C4-2B (cell line): Measurements from ENCODE around the gene NELFCD.
A peak's percentile ranks its signal among the peaks of the same experiment; 100 is the strongest.

ENCODE experiments used
- H3K27ac ChIP-seq: fragments of 450-650 bp; 2 replicates; pipeline ENCODE4 v1.5.1; 2017
- ZFX ChIP-seq: fragments of 450-650 bp; IDR thresholded peaks from 2 replicates; pipeline ENCODE4 v1.6.1; 2017
- TF ChIP-seq, protein P1 (sequence below): fragments of 450-650 bp; conservative IDR thresholded peaks from 2 replicates; pipeline ENCODE4 v1.5.1; 2017; ENCODE audit warnings: mild to moderate bottlenecking

NELFCD gene

DNA sequence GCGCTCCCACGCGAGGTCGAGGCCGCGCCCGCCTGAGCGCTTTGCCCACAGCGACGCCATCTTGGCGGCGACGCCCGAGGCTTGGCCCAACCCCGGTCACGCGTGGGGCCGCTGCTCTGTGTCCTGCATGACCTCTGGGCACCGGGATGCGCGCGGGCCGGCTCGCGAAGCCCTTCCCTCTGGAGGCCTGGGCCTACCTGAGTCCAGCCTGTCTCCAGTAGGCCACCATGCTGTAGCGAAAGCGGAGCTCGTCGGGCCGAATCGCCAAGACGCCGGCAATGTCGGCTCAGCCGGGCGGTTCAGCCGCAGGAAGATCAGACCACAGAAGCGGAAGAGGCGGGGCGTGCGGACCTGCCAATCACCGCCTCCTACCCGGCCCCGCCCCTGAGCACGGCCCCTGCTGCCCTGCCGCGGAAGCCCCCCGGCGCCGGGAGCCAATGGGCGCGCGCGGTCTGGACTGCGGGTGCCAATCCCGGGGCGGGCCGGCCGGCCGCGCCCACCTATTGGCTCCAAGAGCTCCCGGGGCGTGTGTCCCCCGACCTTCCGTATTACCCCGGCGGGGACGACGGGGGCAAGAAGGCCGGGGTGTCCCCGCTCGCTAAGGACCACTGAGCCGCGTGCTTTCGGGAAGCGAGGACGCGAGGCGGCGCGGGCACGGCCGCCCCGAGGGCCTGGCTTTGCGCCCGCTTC lies 51.1 kb downstream of the NELFCD start, which contains the start of gene ATP5F1E:
Gene ATP5F1E, minus strand, starts transcription at position 313 of the 690 bp plus-strand sequence. Its CDS starts 84 bp downstream, at position 229.
- peak within 1 kb of the TSS; percentile 99 for H3K27ac ChIP-seq
- TF ChIP-seq, protein P1, sequence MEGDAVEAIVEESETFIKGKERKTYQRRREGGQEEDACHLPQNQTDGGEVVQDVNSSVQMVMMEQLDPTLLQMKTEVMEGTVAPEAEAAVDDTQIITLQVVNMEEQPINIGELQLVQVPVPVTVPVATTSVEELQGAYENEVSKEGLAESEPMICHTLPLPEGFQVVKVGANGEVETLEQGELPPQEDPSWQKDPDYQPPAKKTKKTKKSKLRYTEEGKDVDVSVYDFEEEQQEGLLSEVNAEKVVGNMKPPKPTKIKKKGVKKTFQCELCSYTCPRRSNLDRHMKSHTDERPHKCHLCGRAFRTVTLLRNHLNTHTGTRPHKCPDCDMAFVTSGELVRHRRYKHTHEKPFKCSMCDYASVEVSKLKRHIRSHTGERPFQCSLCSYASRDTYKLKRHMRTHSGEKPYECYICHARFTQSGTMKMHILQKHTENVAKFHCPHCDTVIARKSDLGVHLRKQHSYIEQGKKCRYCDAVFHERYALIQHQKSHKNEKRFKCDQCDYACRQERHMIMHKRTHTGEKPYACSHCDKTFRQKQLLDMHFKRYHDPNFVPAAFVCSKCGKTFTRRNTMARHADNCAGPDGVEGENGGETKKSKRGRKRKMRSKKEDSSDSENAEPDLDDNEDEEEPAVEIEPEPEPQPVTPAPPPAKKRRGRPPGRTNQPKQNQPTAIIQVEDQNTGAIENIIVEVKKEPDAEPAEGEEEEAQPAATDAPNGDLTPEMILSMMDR = no peak
- peak; percentile 48; the same call in 1 of the 2 replicates for TF ChIP-seq ZFX

DNA sequence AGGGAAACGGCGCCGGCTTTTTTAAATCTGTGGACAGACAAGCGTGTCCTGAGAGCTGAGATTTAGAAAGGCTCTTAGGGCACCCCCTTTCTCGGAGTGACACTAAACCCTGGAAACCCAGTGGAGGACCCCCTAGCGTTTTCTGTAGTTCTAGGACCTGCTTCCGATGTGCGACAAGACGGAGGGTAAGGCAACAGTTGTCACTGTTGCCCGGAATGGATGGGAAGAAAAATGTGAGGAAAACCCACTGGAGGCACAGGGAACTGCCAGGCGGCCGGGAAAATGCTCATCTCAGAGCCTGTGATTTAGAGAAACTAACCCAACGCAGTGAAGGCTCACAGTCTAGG lies 51.6 kb downstream of the NELFCD start:
- TF ChIP-seq, protein P1 = no peak; the same call in 1 of the 2 replicates
- TF ChIP-seq ZFX = no peak

DNA sequence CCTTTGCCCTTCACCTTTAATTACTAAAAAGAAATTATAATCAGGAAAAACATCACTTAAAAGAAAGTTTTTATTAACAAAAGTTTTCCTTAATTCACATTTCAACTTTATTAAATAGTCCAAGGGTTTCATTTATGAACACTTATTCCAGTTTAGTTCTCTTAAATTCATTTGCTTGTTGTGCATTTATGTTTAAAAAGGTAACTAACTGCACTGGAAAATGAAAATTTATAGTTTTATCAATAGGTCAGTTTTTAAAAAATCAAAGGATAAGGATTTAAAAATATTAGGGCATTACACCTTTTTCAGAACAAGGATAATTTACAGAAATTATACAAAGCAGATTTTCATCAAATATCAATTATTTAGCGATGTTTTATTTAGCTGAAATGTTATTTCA lies 52.0 kb downstream of the NELFCD start:
- H3K27ac ChIP-seq = peak overlapping the region; percentile 99
- TF ChIP-seq, protein P1 = no peak; the same call in 1 of the 2 replicates
- TF ChIP-seq ZFX = no peak

More for the DNA sequence above, 51.6 kb downstream of the NELFCD start:
- H3K27ac ChIP-seq = peak overlapping the region; percentile 99

DNA sequence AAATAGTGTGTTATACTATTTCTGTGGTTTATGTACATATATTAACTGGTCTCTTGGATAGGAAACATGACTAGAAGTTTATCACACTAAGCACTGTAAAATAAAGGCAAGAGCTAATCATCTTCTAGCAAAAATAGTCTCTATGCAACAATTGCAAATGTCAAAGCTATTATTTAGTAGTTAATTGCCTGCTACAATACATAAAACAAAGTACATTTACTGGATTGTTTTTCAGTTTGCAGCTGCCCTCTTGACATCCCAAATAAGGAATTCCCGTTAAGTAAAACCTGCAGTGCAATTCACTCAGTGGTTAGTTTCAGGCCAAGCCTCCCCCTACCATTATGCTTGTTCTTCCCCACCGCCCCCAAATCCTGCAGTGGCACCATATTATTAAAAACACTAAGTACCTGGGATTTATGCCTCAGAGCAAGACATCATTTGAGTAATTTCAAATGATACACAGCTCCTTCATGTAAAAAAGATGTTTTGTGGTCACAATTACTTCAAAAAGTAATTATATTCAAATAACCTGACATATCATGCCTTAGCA lies 52.6 kb downstream of the NELFCD start:
- TF ChIP-seq ZFX = no peak
- TF ChIP-seq, protein P1 = no peak
- H3K27ac ChIP-seq = no peak overlapping the region

DNA sequence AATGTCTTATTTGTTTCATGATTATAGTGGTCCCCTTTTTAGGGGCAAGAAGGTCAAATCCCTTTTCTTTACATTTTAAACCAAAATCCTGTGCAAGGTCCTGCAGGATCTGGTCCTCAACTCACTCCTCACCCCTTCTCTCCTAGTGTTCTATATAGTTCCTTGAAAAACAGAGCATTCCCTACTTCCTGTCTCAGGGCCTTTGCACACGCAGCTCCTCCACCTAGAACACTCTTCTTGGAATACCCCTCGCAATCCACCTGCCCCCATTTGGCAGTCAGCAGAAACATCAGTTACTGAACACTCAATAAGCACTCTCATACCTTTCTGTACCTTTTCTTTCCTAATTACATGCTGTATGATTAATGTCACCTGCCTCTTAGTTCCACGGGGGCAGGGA lies 54.3 kb downstream of the NELFCD start:
- TF ChIP-seq, protein P1 = no peak
- no peak for TF ChIP-seq ZFX
- H3K27ac ChIP-seq = no peak overlapping the region

DNA sequence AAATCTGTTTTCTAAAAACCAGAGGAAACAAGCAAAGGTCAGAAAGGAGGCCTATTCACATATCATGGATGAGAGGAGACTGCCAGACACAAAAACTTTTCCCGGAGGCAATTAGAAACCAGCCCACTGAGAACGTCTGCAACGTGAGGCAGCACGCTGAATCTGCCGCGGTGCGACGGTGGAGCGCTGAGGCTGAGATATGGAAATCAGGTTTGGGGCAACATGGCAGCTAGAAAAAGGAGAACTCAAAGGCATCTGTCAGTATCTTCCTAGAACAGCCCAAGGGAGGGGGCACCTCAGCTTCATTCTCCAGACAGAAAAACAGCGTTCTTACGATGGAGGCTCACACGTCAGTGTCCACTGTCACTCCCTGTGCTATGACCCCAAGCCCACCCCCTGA lies 56.3 kb downstream of the NELFCD start:
- TF ChIP-seq, protein P1 = no peak
- no peak for TF ChIP-seq ZFX

DNA sequence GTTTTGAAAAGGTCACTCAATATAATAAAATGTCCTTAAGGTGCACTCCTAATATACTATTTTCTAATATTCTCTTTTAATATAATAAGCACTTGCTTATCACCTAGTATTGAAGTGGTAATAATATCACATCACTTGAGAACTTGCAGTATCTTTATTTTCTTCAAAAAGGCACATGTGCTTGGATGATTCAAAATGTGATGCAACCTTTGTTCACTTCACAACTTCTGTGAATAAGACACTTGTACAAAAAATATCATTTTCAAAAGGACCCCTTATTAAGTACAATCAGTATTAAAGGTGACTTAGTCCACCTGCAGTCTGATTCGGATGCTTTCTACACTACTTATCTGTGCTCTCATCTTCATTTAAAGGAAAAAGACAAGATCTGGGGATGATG lies 58.2 kb downstream of the NELFCD start:
- H3K27ac ChIP-seq = no peak overlapping the region
- TF ChIP-seq, protein P1 = no peak
- TF ChIP-seq ZFX = no peak

More for the DNA sequence above, 56.3 kb downstream of the NELFCD start:
- no peak overlapping the region for H3K27ac ChIP-seq
